Transverse colon (tissue), 4 donors: ENCODE data around the gene CPVL.
A peak's percentile ranks its signal among the peaks of the same experiment; 100 is the strongest.

Source experiments
- CTCF ChIP-seq, 5 experiments: fragments of 200-600 bp in 3 of 5; fragments of 450-650 bp in 2 of 5; sonication (generic) in 3 of 5; IDR thresholded peaks; 1 replicate in 2 of 5; 2 replicates in 3 of 5; pipeline ENCODE4 v1.5.1; 2016 to 2017; ENCODE audit warnings: antibody characterized with exemption in 5 of 5, inconsistent platforms in 3 of 5, mild to moderate bottlenecking in 2 of 5, moderate library complexity in 1 of 5
- EP300 ChIP-seq: sonication (generic); formaldehyde crosslinking; IDR thresholded peaks from one replicate; pipeline ENCODE4 v1.6.1; 2017; ENCODE audit warnings: antibody characterized with exemption, low read depth
- POLR2AphosphoS5 ChIP-seq, 3 donors: sonication (generic); formaldehyde crosslinking; IDR thresholded peaks; one replicate each; pipeline ENCODE4 v1.6.1; 2016; ENCODE audit warnings: antibody characterized with exemption in 3 of 3

DNA sequence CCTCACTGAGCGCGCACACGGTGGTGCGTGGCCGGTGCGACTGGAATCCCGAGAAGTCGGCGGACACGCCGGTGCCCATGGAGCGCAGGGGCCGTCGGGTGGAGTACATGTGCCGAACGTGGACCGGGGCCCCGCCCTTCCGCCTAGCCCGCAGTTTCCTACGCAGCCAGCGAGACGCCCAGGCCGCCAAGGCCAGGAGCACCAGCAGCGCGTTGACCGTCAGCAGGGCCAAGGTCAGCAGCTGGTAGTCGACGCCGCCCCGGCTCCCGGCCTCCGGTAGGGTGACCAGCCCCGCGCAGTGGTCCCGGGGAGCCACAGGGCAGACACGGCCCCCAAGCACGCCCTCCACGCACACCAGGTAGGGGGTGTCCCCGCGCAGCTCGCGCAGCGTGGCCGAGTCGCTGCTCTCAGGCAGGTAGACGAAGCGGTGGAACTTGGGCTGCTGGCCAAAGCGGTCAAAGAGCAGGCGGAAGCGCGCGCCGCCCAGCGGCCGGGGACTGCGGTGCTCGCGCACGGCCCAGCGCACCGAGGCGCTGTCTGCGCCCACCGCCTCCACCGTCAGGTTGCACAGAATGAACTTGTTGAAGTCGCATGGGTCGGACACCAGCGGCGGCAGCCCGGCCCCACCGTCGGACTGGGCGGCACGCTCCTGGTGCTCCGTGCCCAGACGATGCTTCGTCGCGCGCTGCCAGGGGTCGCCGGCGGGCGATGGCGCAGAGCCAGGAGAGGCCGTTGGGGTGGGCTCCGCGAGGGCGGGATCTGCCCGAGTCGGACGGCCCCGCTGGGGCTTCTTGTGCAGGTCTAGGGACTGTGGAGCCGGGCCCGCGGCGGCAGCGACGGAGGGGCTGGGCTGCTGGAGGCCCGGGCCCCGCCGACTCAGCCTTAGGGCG, 190.4 kb downstream of the CPVL start:
- TF ChIP-seq CTCF (IDR thresholded peaks at IDR 0.05) (peak; percentile 49 to 90 (median 55)), EP300 (no peak), POLR2AphosphoS5 (IDR thresholded peaks at IDR 0.05) (peak in 2 of 3 donors; percentile 71 to 74)
